Measurements from ENCODE around the gene PTPN9. TPM values are rescaled to one million over a fixed set of nuclear protein-coding genes. Genes with fewer than 3 reads are reported as not detected.

The PTPN9 gene
- total and polyA plus RNA-seq, 2 of the 13 experiments (the other 11 are each of a cell fraction or from before 2014, with no cell fraction given), result 16.6 to 19.9 TPM

- TF ChIP-seq ZBTB20 (CRISPR knock-in tag; IDR thresholded peaks at IDR 0.05; ENCODE audit: borderline replicate concordance, low read depth), result peak; percentile 40; the same call in 1 of the 2 replicates
- peak; percentile 60; the same call in 1 of the 2 replicates for TF ChIP-seq GTF3A (CRISPR knock-in tag; conservative IDR thresholded peaks at IDR 0.05)
- TF ChIP-seq ZNF432 (CRISPR knock-in tag; IDR thresholded peaks at IDR 0.05; ENCODE audit: borderline replicate concordance), result no peak
- TF ChIP-seq HDAC1 (CRISPR knock-in tag; IDR thresholded peaks at IDR 0.05), result peak; percentile 87
- TF ChIP-seq, protein P1, sequence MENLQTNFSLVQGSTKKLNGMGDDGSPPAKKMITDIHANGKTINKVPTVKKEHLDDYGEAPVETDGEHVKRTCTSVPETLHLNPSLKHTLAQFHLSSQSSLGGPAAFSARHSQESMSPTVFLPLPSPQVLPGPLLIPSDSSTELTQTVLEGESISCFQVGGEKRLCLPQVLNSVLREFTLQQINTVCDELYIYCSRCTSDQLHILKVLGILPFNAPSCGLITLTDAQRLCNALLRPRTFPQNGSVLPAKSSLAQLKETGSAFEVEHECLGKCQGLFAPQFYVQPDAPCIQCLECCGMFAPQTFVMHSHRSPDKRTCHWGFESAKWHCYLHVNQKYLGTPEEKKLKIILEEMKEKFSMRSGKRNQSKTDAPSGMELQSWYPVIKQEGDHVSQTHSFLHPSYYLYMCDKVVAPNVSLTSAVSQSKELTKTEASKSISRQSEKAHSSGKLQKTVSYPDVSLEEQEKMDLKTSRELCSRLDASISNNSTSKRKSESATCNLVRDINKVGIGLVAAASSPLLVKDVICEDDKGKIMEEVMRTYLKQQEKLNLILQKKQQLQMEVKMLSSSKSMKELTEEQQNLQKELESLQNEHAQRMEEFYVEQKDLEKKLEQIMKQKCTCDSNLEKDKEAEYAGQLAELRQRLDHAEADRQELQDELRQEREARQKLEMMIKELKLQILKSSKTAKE (CRISPR knock-in tag; IDR thresholded peaks at IDR 0.05; ENCODE audit: borderline replicate concordance), result no peak; the same call in 1 of the 2 replicates
- TF ChIP-seq MAF1 (CRISPR knock-in tag; IDR thresholded peaks at IDR 0.05; ENCODE audit: borderline replicate concordance), result peak; percentile 78; the same call in 1 of the 2 replicates
- TF ChIP-seq, protein P2, sequence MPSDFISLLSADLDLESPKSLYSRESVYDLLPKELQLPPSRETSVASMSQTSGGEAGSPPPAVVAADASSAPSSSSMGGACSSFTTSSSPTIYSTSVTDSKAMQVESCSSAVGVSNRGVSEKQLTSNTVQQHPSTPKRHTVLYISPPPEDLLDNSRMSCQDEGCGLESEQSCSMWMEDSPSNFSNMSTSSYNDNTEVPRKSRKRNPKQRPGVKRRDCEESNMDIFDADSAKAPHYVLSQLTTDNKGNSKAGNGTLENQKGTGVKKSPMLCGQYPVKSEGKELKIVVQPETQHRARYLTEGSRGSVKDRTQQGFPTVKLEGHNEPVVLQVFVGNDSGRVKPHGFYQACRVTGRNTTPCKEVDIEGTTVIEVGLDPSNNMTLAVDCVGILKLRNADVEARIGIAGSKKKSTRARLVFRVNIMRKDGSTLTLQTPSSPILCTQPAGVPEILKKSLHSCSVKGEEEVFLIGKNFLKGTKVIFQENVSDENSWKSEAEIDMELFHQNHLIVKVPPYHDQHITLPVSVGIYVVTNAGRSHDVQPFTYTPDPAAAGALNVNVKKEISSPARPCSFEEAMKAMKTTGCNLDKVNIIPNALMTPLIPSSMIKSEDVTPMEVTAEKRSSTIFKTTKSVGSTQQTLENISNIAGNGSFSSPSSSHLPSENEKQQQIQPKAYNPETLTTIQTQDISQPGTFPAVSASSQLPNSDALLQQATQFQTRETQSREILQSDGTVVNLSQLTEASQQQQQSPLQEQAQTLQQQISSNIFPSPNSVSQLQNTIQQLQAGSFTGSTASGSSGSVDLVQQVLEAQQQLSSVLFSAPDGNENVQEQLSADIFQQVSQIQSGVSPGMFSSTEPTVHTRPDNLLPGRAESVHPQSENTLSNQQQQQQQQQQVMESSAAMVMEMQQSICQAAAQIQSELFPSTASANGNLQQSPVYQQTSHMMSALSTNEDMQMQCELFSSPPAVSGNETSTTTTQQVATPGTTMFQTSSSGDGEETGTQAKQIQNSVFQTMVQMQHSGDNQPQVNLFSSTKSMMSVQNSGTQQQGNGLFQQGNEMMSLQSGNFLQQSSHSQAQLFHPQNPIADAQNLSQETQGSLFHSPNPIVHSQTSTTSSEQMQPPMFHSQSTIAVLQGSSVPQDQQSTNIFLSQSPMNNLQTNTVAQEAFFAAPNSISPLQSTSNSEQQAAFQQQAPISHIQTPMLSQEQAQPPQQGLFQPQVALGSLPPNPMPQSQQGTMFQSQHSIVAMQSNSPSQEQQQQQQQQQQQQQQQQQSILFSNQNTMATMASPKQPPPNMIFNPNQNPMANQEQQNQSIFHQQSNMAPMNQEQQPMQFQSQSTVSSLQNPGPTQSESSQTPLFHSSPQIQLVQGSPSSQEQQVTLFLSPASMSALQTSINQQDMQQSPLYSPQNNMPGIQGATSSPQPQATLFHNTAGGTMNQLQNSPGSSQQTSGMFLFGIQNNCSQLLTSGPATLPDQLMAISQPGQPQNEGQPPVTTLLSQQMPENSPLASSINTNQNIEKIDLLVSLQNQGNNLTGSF (CRISPR knock-in tag; IDR thresholded peaks at IDR 0.05), result peak; percentile 80
- TF ChIP-seq FOXK2 (IDR thresholded peaks at IDR 0.05), result no peak
- no peak for TF ChIP-seq NFIC (IDR thresholded peaks at IDR 0.05; ENCODE audit: low read length)
- peak; percentile 90 for TF ChIP-seq TBX2 (CRISPR knock-in tag; IDR thresholded peaks at IDR 0.05; ENCODE audit: borderline replicate concordance)
- TF ChIP-seq KMT2A (CRISPR knock-in tag; IDR thresholded peaks at IDR 0.05), result no peak; the same call in 1 of the 2 replicates
- no peak for TF ChIP-seq FOXC1 (CRISPR knock-in tag; IDR thresholded peaks at IDR 0.05; ENCODE audit: borderline replicate concordance)
- TF ChIP-seq FLYWCH1 (CRISPR knock-in tag; IDR thresholded peaks at IDR 0.05), result no peak
- TF ChIP-seq HNRNPUL1 (IDR thresholded peaks at IDR 0.05; ENCODE audit: low read depth, low read length), result no peak
- TF ChIP-seq TP53 (CRISPR knock-in tag; conservative IDR thresholded peaks at IDR 0.05), result peak; percentile 53; the same call in 1 of the 2 replicates
- peak; percentile 80 for TF ChIP-seq ZNF691 (CRISPR knock-in tag; IDR thresholded peaks at IDR 0.05; ENCODE audit: borderline replicate concordance, low read depth)
- TF ChIP-seq CBX1 (IDR thresholded peaks at IDR 0.05; ENCODE audit: low read depth), result no peak
- TF ChIP-seq ZNF276 (CRISPR knock-in tag; IDR thresholded peaks at IDR 0.05; ENCODE audit: low read depth), result peak; percentile 48; the same call in 1 of the 2 replicates
- TF ChIP-seq ZSCAN22 (CRISPR knock-in tag; IDR thresholded peaks at IDR 0.05), result peak; percentile 48; the same call in 1 of the 2 replicates
Observed at GRCh38 chr15:75625542-75626347, 46.6 kb upstream of the PTPN9 start, which contains the start of gene SNUPN (continued).

All from HepG2 (cell line).